ENCODE measurements around the gene MAN2A2. TPM values are rescaled to one million over a fixed set of nuclear protein-coding genes. Genes with fewer than 3 reads are reported as not detected.
"Not testable (repeated sequence)": the region's sequence is repeated elsewhere in the genome, so short reads cannot be mapped to it uniquely, and the experiment has no call there.

MAN2A2 gene
- total RNA-seq, 1 donor from 2014 or later = 8.4 TPM

GRCh38 chr15:90906181-90906849 lies 3.2 kb downstream of the MAN2A2 start:
- DNase-seq (ENCODE audit: low read depth) (no peak), FAIRE-seq (no peak)
- H3K4me3 ChIP-seq (ENCODE audit: low read depth, low read length) = no peak overlapping the region
- no peak for TF ChIP-seq CTCF (IDR thresholded peaks at IDR 0.05; ENCODE audit: insufficient read depth, low read length, severe bottlenecking)
- peaks cover 23% of the 10 kb centered on the region for H3K36me3 ChIP-seq (ENCODE audit: control insufficient read depth, insufficient read depth, low read length)
- no peaks in the 10 kb centered on the region for H3K27me3 ChIP-seq (ENCODE audit: control insufficient read depth, insufficient read depth, low read length)

GRCh38 chr15:90907051-90907660 lies 4.1 kb downstream of the MAN2A2 start:
- H3K27me3 ChIP-seq (ENCODE audit: control insufficient read depth, insufficient read depth, low read length) = no peaks in the 10 kb centered on the region
- H3K36me3 ChIP-seq (ENCODE audit: control insufficient read depth, insufficient read depth, low read length) = peaks cover 25% of the 10 kb centered on the region
- FAIRE-seq = no peak
- no peak for TF ChIP-seq CTCF (IDR thresholded peaks at IDR 0.05; ENCODE audit: insufficient read depth, low read length, severe bottlenecking)
- no peak for DNase-seq (ENCODE audit: low read depth)
- H3K4me3 ChIP-seq (ENCODE audit: low read depth, low read length) = no peak overlapping the region

GRCh38 chr15:90907838-90908507 lies 4.9 kb downstream of the MAN2A2 start:
- DNase-seq (ENCODE audit: low read depth) (no peak), FAIRE-seq (no peak)
- TF ChIP-seq CTCF (IDR thresholded peaks at IDR 0.05; ENCODE audit: insufficient read depth, low read length, severe bottlenecking) = no peak
- H3K27me3 ChIP-seq (ENCODE audit: control insufficient read depth, insufficient read depth, low read length) = no peaks in the 10 kb centered on the region
- no peak overlapping the region for H3K4me3 ChIP-seq (ENCODE audit: low read depth, low read length)
- H3K36me3 ChIP-seq (ENCODE audit: control insufficient read depth, insufficient read depth, low read length) = peaks cover 30% of the 10 kb centered on the region

- DNase-seq (ENCODE audit: low read depth); H3K27me3 ChIP-seq (ENCODE audit: control insufficient read depth, insufficient read depth, low read length); H3K4me3 ChIP-seq (ENCODE audit: low read depth, low read length); FAIRE-seq: not testable (repeated sequence)
- peaks cover 34% of the 10 kb centered on the region for H3K36me3 ChIP-seq (ENCODE audit: control insufficient read depth, insufficient read depth, low read length)
Observed at GRCh38 chr15:90909449-90909848, 6.3 kb downstream of the MAN2A2 start.

- H3K36me3 ChIP-seq (ENCODE audit: control insufficient read depth, insufficient read depth, low read length) = peaks cover 34% of the 10 kb centered on the region
- DNase-seq (ENCODE audit: low read depth) (no peak), FAIRE-seq (no peak)
- no peak overlapping the region for H3K4me3 ChIP-seq (ENCODE audit: low read depth, low read length)
- no peak for TF ChIP-seq CTCF (IDR thresholded peaks at IDR 0.05; ENCODE audit: insufficient read depth, low read length, severe bottlenecking)
- no peaks in the 10 kb centered on the region for H3K27me3 ChIP-seq (ENCODE audit: control insufficient read depth, insufficient read depth, low read length)
Observed at GRCh38 chr15:90909976-90910375, 6.9 kb downstream of the MAN2A2 start.
